HL-60/S4 treated with retinoic acid at 250 ng/mL for 4 days and 3 days (cell line): ENCODE results near the gene FBXL20.
"Not testable (repeated sequence)": the region's sequence is repeated elsewhere in the genome, so short reads cannot be mapped to it uniquely, and the experiment has no call there.

Experiments used
- in situ Hi-C: fragments of 300-500 bp; cut with MboI; formaldehyde crosslinking; loops from 2 replicates; pipeline ENCODE4 v1.7.0; 2022; ENCODE audit warnings: low sequenced_read_pairs

FBXL20 gene

DNA sequence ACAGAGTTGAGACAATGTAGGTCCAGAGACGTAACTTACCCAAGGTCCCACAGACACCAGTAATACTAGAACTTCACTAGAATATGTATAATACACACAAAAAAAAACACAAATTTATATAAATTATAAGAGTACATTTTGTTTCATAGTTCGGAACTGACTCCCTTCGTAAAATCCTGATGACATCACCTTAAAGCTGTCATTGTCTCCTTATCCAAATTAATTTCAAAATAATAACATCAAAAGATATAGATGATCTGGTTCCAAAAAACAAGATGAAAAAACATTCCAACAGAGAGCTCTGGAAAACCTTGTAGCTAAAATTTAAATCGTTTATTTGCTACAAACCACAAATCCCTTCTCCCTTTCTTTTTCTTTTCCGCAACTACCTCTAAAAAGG is 10.0 kb downstream of the FBXL20 start:
- in situ Hi-C loops = no loop called here

DNA sequence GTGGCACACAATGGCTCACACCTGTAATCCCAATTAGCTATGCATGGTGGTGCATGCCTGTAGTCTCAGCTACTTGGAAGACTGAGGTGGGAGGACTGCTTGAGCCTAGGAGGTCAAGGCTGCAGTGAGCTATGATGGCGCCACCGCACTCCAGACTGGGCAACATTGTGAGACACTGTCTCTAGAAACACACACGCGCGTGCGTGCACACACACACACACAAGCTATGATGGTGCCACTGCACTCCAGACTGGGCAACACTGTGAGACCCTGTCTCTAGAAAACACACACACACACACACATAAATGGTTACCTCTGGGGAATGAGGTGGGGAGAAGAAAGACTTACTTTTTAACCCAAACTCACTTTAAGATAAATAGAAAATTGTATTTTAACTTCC is 16.4 kb downstream of the FBXL20 start:
- in situ Hi-C loops = no loop called here

DNA sequence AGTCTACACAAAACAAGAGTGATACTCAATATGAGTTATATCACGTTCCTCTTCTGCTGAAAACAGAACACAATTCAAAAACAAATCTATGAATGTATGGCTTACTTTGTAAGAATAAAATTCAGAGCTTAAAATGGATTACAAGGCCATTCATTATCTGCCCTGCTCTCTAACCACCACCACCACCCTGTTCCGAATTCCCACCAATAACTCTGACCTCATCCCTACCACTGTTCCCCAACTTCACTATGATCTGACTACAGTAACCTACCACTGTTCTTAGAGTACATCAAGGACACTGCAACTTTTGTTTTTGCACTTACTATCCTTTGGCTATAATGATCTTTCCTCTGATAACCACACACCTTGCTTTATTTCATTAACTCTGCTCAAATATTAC is 21.3 kb downstream of the FBXL20 start:
- in situ Hi-C loops = no loop called here

DNA sequence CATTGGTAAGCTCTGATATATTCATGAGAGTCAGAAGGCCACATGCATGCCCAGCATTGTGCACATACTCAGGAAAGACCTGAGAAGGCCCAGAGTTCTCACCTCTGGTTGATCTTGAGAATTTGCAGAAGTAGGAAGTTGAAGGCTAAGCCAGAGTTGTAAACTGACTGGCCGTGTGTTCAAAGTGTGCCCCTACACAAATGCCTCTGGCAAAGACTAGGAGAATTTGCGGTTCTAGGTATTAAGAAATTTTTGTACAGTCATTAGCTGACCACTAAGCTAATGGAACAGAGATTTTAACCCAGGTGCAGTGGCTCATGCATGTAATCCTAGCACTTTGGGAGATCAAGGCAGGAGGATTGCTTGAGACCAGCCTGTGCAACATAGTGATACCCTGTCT is 25.0 kb downstream of the FBXL20 start:
- in situ Hi-C loops = no loop called here

DNA sequence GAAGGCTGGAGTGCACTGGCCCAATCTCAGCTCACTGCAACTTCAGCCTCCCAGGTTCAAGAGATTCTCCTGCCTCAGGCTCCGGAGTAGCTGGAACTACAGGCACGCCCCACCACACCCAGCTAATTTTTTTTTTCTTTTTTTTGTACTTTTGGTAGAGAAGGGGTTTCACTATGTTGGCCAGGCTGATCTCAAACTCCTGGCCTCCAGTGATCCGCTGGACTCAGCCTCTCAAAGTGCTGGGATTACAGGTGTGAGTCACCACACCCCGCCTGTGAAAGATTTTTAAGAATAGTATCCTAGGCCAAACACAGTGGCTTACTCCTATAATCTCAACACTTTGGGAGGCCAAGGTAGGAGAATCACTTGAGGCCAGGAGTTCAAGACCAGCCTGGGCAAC is 33.6 kb downstream of the FBXL20 start:
- in situ Hi-C loops = not testable (repeated sequence)

DNA sequence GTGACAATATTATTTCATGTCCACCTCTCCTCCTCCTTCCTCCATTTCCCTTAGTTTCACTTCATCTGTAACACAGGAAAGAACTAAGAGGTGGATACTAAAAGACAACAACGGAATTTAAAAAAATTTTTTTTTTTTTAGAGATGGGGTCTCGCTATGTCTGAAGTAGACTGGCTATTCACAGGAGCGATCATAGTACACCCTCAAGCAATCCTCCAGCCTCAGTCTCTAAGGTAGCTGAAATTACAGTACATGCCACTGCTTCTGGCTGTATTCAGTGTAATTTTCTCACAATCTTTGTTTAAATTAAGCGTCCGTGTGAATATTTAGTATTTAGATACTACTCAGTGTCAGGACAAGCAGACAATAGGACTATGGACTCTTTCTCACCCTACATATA is 35.6 kb downstream of the FBXL20 start:
- in situ Hi-C loops = no loop called here

DNA sequence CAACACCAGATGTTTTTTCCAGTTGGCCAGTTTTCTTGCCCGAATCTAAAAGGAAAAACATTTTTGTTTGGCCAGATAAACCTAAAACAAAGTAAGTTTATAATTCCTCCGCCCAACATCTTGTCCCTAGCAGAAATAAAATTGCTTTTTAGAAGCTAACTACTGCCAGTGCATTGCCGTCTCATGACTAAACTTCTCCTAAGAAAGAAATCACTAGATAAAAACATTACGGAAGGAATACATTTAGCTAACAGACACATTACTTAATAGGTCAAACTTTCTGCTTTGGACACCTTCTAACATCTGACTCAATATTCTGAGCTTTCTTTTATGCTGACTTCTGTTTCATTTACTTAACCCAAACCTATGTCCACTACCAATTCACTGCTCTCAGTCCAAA is 36.2 kb downstream of the FBXL20 start:
- in situ Hi-C loops = no loop called here

DNA sequence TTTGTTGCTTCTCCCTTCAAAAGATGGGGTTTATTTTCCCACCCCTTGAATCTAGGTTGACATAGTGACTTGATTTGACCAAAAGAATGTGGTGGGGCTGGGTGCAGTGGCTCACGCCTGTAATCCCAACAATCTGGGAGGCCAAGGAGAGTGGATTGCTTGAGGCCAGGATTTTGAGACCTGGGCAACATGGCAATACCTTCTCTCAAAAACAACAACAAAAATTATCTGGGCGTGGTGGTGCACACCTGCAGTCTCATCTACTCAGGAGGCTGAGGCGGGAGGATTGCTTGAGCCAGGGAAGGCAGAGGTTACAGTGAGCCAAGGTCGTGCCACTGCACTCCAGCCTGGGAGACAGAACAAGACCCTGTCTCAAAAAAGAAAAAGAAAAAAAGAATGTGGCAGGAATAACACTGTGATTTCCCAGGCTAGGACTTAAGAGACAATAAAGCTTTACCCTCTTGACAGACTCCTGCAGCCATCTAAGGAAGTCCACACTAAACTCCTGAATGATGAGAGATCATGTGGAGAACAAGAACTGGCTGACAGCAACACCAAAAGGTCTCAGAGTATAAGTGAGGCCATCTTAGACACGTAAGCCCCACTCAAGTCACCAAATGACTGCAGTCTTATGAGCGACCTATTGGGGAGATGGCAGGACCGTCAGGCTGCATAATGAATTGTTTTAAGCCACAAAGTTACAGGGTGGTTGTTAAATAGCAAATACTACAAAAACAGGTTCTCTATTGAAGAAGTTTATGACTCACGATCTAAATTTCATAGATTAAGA is 37.0 kb downstream of the FBXL20 start:
- in situ Hi-C loops = no loop called here

DNA sequence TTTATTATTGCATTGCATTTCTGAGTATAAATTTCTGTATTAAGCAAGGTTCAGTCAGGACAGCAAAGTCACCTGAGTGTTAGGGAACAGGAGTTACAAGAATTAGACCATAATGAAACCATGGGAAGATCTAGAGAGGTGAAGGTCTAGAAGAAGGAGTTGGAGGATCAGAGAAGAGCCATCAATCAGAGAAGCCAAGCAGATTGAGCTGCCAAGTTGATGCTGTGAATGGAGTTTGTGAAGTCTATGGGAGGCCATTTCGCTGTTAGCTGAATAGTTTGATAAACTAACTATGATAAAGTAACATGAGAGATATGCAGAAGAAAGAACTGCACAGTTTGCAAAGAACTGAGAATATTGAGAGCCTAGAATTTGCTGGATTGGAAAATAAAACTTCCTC is 40.4 kb downstream of the FBXL20 start:
- in situ Hi-C loops = no loop called here

DNA sequence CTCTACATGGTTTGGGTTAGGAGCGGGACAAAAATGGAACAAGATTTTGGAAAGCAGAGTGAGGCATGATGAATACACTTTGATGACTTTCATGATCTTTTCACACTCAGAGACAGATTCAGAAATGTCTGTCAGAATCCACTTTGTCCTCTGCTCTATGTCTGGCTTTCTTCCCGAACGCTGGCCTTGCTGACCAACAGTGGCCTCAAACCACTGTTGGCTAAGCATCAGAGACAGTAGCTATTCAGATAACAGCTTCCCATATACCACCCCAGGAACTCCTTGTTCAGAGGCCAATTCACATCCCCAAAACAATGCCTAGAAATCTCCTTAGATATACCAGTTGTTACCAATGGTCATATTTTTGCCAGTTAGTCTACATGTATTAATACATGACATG is 40.9 kb downstream of the FBXL20 start:
- in situ Hi-C loops = no loop called here

DNA sequence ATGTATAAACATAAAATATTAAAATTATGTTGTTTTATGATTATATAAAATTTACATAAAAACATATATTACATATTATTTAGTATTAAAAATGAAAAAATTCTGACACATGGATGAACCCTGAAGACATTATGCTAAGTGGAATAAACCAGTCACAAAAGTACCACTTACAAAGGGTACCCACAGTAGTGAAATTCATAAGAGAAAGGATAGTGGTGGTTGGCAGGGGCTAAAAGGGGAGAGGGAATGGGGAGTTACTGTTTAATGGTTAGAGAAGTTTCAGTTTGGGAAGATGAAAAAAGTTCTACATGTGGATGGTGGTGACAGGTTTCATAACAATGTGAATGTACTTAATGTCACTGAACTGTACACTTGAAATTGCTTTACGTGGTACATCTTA is 41.4 kb downstream of the FBXL20 start:
- in situ Hi-C loops = no loop called here

DNA sequence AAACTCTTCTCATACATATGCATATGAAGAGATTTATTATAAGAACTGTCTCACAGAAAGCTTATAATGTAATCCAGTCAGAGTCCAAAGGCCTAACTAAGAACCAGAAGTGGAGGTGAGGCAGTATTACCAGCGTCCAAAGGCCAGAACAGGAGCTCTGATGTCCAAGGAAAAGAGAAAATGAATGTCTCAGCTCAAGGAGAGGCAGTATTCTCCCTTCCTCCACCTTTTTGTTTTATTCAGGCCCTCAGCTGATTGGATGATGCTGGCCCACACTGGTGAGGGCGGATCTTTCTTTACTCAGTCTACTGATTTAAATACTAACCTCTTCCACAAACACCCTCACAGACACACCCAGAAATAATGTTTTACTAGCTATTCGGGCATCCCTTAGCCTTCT is 43.4 kb downstream of the FBXL20 start:
- in situ Hi-C loops = no loop called here

DNA sequence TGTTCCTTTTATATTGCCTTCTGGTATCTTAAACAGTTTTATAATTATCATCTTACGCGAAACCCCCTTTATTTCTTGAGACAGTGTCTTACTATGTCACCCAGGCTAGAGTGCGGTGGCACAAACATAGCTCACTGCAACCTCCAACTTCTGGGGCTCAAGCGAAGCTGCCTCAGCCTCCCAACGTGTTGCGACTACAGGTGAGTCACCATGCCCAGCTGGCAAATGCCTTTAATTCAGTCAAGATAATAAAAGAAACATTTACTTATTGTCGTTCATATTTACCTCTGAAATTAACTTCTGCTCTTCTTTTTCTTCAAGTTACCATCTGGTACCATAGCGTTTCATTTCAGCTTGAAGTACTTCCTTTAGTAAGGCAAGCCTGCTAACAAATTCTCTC is 43.9 kb downstream of the FBXL20 start:
- in situ Hi-C loops = no loop called here

DNA sequence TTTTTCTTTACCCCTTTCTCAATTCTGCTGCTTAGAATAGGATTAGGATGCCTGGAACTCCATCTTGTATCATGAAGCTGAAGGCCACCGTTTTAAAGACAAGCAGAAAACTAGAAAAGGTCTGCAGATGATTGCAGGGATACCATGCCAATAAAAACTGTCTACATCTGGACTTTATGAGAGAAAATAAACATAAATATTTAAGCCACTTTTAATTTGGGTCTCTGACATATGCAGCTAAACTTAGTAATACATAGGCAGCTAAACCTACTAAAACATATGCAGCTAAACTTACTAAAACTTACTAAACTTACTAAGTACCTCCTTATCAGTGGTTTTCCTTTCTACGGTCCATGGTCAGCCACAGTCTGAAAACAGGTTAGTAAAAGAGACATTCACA is 48.4 kb downstream of the FBXL20 start:
- in situ Hi-C loops = no loop called here

DNA sequence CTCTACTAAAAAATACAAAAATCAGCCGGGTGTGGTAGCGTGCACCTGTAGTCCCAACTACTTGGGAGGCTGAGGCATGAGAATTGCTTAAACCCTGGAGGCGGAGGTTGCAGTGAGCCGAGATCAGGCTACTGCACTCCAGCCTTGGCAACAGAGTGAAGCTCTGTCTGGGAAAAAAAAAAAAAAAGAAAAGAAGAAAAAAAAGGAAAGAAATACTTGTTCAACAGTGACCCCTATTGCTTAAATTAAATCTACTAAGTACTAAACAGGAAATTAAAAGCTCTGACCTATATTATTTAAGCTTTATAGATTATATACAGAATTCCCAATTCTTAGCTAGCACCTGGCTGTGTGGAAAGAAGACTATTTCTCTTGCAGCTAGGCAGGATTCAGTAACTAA is 48.9 kb downstream of the FBXL20 start:
- in situ Hi-C loops = no loop called here

DNA sequence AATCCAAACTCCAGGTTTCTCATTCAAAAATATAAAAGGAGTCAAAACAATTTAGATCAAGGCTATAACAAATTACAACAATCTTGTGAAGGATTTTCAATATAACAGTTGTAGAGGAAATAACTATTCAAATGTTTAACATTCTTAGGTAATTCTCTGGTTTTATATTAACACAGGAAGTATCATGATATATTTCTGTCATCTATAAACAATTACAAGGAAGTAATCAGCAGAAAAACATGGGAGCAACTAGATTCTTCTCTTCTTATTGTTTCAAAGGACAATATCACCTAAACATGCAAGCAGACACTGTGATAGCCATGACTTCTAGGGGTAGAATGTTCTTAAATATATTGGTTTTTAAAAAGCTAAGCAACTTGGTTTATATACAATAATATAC is 49.9 kb downstream of the FBXL20 start:
- in situ Hi-C loops = no loop called here

DNA sequence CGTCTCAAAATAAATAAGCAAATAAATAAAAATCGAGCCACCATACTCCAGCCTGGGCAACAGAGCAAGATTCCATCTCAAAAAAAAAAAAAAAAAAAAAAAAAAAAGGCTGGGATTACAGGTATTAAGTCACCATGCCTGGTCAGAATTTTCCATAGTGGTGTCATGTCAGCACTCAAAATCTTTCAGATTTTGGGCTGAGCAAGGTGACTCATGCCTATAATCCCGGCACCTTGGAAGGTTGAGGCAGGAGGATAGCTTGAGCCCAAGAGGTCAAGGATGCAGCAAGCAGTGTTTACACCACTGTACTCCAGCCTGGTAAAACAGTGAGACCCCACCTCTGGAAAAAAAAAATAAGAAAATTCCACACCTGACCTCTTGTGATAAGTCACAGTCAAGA is 52.2 kb downstream of the FBXL20 start:
- in situ Hi-C loops = no loop called here

DNA sequence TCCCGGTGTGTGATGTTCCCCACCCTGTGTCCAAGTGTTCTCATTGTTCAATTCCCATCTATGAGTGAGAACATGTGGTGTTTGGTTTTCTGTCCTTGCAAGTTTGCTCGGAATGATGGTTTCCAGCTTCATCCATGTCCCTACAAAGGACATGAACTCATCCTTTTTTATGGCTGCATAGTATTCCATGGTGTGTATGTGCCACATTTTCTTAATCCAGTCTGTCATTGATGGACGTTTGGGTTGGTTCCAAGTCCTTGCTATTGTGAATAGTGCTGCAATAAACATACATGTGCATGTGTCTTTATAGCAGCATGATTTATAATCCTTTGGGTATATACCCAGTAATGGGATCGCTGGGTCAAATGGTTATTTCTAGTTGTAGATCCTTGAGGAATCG is 54.6 kb downstream of the FBXL20 start:
- in situ Hi-C loops = not testable (repeated sequence)

DNA sequence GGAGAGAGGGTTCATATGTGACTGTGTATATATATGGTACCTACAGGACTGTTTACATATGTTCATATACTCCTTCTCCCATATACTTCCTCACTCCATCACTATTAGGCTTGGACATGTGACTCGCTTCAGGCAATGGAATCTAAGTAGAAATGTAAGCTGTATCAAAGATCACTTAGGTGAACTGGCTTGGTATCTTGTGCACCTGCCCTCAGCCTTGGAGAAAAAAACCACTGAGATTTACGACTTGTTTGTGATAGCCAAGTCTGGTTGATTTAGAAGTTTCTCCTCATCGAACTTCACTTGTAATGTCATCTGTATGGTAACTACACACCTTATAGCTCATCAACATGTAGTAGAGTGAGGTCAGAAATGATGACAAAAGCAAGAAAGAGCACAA is 59.9 kb downstream of the FBXL20 start:
- in situ Hi-C loops = no loop called here

DNA sequence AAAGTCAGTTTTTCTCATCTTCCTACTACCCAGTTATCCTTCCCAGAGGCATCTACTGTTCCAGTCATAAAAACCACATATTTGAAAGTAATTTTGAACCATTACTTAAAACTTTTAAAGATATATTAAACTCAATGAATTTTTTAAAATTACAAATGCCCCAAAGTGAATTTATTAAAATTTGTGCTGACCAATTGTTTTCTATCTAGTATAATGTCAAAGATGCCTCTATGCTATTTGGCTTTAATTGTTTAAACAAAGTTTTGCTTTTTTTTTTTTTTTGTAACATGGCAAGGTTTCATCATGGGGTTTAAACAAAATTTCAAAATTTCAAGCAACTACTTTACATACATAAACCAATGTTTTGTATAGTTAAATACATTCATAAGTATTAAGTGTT is 60.7 kb downstream of the FBXL20 start:
- in situ Hi-C loops = no loop called here

DNA sequence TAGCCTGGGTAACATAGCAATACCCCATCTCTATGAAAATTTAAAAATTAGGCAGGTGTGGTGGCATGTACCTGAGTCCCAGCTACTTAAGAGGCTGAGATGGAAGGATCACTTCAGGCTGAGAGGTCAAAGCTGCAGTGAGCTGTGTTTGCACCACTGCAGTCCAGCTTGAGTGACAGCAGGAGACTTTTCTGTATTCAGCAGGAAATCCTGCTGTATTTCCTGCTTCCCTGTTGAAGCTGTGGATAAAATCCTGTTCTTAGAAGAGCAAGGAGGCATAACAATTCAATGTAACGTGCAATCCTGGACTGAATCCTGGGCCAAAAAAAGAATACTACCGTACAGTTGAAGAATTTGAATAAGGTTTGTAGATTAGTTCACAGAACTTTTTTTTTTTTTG is 62.2 kb downstream of the FBXL20 start:
- in situ Hi-C loops = no loop called here

DNA sequence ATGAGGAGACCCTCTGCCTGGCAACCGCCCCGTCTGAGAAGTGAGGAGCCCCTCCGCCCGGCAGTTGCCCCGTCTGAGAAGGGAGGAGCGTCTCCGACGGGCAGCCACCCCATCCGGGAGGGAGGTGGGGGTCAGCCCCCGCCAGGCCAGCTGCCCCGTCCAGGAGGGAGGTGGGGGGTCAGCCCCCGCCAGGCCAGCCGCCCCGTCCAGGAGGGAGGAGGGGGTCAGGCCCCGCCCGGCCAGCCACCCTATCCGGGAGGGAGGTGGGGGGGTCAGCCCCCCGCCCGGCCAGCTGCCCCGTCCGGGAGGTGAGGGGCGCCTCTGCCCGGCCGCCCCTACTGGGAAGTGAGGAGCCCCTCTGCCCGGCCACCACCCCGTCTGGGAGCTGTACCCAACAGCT is 63.8 kb downstream of the FBXL20 start:
- in situ Hi-C loops = not testable (repeated sequence)

DNA sequence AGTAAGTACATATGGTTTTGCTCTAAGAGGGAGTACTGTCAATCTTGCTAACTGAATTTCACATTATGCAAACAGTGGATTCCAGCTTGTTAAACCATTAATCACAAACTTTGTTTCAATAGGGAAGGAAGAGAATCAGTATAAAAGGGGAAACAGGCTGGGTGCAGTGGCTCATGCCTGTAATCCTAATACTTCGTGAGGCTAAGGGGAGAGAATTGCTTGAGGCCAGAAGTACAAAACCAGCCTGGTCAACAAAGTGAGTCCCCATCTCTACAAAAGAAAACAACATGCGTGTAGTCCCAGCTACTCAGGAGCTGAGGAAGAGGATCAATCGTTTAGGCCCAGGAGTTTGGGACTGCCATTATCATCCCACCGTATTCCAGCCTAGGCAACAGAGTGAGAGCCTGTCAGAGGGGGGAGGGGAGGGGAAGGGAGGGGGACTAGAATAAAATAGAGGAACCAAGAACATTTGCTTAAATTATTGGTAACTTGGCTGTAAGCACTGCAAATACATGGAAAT is 65.7 kb downstream of the FBXL20 start:
- in situ Hi-C loops = no loop called here
